ENCODE results near the gene STAM.

Gene STAM

DNA sequence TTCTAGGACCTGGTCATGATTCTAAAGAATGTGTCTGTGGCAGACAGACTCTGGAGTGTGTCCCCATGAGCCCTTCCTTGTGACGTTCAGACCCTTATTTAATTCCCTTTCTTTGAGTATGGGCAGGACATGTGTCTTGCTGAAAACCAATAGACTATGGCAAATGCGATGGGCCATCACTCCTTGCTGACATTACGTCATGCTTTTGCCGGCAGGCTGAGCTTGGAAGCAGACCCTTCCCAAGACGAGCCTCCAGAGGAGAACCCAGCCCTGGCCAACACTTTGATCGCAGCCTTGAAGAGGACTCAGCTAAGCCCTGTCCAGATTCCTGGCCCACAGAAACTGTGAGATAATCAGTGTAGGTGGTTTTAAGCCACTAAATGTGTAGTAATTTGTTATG lies 89.7 kb downstream of the STAM start:
- DNase-seq: no peak

GRCh38 chr10:17734432-17735080 lies 90.6 kb downstream of the STAM start:
- no peak for DNase-seq

GRCh38 chr10:17735166-17735941 lies 91.4 kb downstream of the STAM start:
- no peak for DNase-seq

DNA sequence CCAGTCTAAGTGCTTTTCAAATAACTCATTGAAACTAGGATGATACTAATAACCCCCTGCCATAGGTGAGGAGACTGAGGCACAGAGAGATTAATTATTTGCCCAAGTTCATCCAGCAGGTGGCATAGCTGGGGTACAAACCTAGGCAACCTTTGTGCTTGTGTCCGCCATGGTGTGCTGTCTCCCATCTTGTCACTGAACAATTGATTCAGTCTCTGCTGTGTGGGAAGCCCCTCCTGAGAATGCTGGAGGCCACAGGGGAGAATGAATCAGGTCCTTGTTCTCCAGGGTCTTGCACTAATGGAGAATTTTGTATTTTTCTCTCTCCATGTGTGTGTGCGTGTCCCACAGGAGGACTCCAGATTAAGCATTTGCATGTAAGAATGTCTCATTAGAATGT lies 92.3 kb downstream of the STAM start:
- DNase-seq: peak; percentile 28

DNA sequence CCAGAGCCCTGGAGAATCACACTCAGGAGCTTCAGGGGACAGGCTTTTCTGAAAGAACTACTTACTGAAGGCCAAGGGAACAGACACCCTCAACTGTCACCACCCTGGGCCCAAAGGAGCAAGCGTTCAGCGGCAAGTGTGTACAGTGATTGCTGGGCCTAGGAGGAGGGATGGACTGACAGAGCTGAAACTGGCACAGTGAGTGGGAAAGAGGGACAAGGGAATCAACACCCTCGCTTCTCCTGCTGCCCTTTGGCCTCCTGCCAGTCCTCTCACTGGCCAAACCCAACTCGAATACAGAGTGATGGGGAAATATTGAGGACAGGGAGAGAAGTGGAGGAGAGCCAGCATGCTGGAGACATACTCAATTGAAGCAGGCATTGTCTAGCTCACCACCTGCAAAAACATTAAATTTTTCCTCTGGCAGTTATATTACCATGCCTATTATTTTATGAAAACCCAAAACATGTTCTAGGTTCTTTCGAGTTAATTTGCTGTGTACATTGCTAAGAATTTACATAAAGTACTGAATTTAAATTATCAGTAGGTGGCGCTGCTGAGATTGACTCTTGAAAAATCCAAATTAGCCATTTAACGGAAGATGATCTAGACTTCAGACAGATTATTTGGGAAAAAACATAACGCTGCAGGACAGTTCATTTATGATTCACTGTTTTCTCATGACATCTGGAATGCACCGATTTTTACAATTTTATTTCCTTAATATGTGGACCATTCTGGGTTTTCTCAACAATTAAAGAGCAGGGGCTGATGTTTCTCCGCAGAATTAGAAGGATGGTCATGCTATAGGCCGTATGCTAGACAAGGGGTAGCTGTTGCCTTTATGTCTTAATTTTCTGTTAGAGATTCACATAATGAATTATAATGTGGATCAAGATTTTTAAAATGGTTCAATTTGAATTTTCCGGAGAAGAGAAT lies 93.3 kb downstream of the STAM start:
- DNase-seq: peak; percentile 70

GRCh38 chr10:17740668-17741067 lies 96.7 kb downstream of the STAM start:
- DNase-seq: no peak

DNA sequence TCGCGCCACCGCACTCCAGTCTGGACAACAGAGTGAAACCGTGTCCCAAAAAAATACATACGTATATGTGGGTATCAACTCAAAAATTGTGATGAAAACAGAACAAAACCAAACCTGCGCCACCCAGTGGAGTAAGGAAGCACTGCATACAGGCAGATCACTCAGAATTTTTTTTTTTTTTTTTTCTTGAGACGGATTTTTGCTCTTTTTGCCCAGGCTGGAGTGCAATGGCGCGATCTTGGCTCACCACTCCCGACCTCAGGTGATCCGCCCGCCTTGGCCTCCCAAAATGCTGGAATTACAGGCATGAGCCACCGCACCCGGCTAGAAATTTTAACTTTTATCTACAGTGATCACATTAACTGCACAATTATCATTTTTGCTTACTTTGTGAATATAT lies 99.0 kb downstream of the STAM start:
- DNase-seq: peak; percentile 76

DNA sequence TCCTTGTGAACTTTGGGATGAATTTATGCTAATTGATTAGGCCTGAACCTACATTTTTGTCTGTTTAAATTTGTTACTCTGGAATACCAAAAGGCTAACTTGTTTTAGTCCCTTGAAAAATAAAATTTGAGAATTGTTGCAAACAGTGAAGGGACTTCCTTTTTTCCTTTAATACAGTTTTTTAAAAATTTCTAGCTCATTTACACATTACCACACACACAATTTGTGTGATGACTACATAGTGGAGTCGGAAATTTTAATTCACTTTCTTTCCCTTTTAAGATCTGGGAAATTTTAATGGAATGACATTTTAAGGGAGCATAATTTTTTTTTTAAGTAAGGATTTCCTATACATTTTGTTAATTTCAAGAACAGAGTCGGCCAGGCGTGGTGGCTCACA lies 99.5 kb downstream of the STAM start:
- DNase-seq: no peak

- DNase-seq: no peak
Measured at GRCh38 chr10:17744341-17744861, 100.5 kb downstream of the STAM start.

- no peak for DNase-seq
Measured at GRCh38 chr10:17747883-17748550, 104.1 kb downstream of the STAM start.

- DNase-seq: no peak
Measured at GRCh38 chr10:17749890-17750289, 105.9 kb downstream of the STAM start.

DNA sequence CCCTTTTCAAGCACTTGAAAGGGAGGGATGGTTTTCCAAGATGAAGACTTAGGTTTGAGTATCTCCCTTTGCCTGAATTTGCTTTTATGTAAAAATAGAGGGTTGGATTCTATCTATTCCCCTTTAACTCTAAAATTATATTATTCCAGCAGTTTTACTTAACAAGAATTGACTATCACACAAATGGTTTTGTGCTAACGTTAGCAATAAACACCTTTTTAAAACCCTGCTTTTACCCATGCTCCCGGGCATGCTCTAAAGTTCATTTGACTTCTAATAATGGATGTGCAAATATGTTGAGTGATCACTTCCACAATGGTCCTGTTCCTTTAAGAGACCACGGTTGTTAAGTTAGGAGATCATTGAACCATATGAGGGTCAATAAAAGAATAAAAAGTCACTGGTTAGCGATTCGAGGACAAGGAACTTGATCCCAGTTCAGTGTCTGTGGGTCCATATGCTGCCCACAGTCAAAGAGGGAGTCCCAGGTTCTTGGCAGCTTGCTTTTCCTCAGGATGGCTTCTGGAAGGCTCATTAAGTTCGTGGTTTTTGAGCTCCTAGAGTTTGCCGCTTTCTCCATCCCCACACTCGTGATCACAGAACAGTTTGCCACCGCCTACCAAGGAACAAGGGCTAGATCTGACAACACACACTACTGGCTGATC lies 108.0 kb downstream of the STAM start, which contains the start of gene TMEM236:
Gene TMEM236, plus strand, starts transcription at position 421 of the 665 bp plus-strand sequence. Its CDS starts 95 bp downstream, at position 516.
- DNase-seq: no peak

DNA sequence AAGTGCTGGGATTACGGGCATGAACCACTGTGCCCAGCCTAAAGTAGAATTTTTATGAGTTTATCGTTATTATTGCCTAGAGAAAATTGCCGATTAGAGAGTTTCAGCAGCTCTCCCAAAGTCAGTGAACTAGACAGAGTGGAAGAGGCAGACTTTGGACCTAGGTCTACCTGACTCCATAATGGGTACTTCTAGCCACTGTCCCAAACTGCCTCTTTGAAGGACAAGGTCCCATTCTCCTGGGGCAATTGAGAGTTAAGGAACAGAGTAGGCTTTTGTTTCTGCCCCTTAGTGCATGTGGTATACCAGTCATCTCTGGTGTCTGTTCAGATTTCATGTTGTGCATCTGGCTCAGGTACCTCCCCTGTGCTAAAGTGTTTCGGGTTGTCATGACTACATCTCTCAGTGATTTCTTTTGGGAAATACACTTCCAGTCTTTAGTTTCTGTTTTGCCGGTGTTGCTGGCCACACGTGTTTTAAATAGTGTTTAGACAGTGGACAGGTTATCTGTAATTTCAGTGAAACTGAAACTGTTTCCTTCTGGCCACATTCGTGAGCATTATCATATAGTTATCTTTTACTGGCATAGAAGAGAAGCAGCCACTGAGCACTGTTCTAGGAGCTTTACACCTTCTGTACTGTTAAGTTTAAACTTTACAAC lies 112.7 kb downstream of the STAM start:
- DNase-seq: peak; percentile 43

GRCh38 chr10:17758200-17758599 lies 114.2 kb downstream of the STAM start:
- DNase-seq: peak; percentile 13

- no peak for DNase-seq
Measured at GRCh38 chr10:17758896-17759295, 114.9 kb downstream of the STAM start.

GRCh38 chr10:17764142-17764541 lies 120.2 kb downstream of the STAM start:
- no peak for DNase-seq

GRCh38 chr10:17765602-17766001 lies 121.7 kb downstream of the STAM start:
- DNase-seq: no peak
